ENCODE data around the gene NPAS3. TPM values are rescaled to one million over a fixed set of nuclear protein-coding genes. Genes with fewer than 3 reads are reported as not detected.

NPAS3 gene
- total RNA-seq, 4 donors from 2014 or later = 4.0 to 12.2 (median 5.6) TPM

DNA sequence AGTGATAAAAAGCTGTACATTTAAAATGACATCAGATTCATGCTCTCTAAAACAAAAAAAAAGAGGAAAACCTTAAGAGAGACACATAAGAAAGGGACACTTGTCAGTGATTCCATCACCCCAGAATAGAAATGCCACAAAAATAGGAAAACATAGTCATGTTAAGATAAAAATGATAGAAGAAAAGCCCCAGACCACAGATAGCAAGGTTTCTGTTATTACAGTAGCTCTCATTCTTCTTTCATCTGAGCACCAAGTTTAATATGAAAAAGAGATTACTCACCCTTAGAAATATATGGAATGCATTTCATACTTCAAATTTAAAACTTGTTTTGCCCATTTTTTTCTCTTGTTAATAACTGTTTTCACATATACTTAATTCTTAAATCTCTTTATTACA is 795.0 kb downstream of the NPAS3 start:
- Histone ChIP-seq H3K4me1 (no peaks in the 10 kb centered on the region), H3K4me3 (replicated peaks in 1 of 3) (no peak overlapping the region), H3K27me3 (no peaks in the 10 kb centered on the region), H3K27ac (no peak overlapping the region), H3K9me3 (no peaks in the 10 kb centered on the region), H3K36me3 (no peaks in the 10 kb centered on the region)
- DNase-seq = no peak
- TF ChIP-seq, protein P1, sequence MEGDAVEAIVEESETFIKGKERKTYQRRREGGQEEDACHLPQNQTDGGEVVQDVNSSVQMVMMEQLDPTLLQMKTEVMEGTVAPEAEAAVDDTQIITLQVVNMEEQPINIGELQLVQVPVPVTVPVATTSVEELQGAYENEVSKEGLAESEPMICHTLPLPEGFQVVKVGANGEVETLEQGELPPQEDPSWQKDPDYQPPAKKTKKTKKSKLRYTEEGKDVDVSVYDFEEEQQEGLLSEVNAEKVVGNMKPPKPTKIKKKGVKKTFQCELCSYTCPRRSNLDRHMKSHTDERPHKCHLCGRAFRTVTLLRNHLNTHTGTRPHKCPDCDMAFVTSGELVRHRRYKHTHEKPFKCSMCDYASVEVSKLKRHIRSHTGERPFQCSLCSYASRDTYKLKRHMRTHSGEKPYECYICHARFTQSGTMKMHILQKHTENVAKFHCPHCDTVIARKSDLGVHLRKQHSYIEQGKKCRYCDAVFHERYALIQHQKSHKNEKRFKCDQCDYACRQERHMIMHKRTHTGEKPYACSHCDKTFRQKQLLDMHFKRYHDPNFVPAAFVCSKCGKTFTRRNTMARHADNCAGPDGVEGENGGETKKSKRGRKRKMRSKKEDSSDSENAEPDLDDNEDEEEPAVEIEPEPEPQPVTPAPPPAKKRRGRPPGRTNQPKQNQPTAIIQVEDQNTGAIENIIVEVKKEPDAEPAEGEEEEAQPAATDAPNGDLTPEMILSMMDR (IDR thresholded peaks at IDR 0.05) = no peak
- TF ChIP-seq POLR2A (IDR thresholded peaks at IDR 0.05) = no peak
- intact Hi-C loops (cut with DNase I) = no loop called here

DNA sequence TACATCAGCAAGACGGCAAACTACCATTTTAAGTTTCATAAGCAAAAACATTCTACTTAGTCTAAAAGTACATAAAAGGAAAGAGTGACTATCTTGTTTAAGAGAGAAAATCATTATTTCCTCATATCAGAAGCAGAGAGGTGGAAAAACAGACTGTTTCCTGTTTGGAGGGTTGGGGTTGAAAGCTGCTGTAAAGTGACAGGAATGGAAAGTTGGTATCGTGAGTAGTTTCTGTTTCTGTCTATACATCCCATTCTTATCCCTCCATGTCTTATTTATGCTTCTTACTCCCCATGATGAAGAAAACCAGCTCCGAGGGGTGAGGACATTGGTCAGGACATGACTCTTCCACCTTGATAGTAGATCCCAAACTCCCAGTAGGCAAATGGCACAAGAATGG is 795.7 kb downstream of the NPAS3 start:
- WGBS, 2 donors = 75 to 83% methylated on average over 3 of the region's 3 CpGs
- TF ChIP-seq, protein P1 (IDR thresholded peaks at IDR 0.05) = no peak
- no peak for TF ChIP-seq POLR2A (IDR thresholded peaks at IDR 0.05)
- Histone ChIP-seq H3K9me3 (no peaks in the 10 kb centered on the region), H3K27ac (no peak overlapping the region), H3K4me1 (no peaks in the 10 kb centered on the region), H3K36me3 (no peaks in the 10 kb centered on the region), H3K4me3 (replicated peaks in 1 of 3) (no peak overlapping the region), H3K27me3 (no peaks in the 10 kb centered on the region)
- DNase-seq = no peak
- intact Hi-C loops (cut with DNase I) = no loop called here

DNA sequence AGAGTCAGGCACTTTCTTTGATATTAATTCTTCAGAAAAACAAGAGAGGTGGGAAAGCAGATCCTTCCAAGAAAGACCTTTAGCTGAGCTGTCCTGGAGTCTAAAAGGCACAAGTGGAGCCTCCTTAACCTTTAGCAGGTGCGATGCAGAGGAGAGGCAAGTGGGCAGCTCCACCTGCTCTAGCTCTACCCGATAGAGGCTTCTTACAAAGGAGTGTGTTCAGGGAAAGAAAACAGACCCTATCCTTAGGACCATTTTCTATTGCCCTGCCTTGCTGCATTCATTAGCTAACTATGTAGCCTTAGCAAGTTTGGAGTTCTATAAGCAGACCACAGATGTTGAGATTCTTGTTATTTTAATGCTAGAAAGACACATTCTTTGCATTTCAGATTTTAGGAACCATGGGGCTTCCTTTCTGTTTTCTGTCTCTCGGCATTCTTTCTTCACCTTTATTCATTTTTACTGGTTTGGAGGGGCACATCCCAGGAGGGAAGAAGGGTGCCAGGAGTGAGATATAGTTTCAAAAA is 797.7 kb downstream of the NPAS3 start:
- no peak overlapping the region for H3K4me3 ChIP-seq (replicated peaks in 1 of 3)
- no peak for DNase-seq
- H3K9me3 ChIP-seq = no peaks in the 10 kb centered on the region
- no peaks in the 10 kb centered on the region for H3K27me3 ChIP-seq
- TF ChIP-seq POLR2A (IDR thresholded peaks at IDR 0.05) = no peak
- TF ChIP-seq, protein P1 (IDR thresholded peaks at IDR 0.05) = no peak
- 76% methylated on average over 3 of the region's 3 CpGs for WGBS, 2 donors
- H3K4me1 ChIP-seq = no peaks in the 10 kb centered on the region
- intact Hi-C loops (cut with DNase I) = no loop called here
- H3K36me3 ChIP-seq = no peaks in the 10 kb centered on the region
- H3K27ac ChIP-seq = no peak overlapping the region

DNA sequence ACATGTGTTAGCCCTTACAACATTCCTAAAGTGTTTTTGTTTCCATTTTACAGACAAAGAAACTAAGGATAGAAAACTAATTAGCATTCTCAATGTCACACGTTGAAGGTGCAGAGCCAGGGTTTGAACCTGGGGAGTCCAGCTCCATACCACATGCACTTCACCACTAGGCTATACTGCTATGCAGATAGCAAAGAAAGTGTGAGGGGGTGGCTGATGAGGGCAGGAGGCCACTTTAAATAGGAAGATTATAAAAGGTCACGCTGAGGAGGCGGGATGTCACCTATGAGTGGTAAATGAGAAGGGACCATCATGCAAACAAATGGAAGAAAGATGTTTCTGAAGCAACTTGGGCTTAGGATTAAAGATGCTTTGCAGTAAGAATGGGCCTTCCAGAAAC is 798.3 kb downstream of the NPAS3 start:
- no peak for DNase-seq
- WGBS, 2 donors = 95 to 98% methylated on average over 3 of the region's 3 CpGs
- H3K27ac ChIP-seq = no peak overlapping the region
- H3K9me3 ChIP-seq = no peaks in the 10 kb centered on the region
- no peak overlapping the region for H3K4me3 ChIP-seq (replicated peaks in 1 of 3)
- TF ChIP-seq, protein P1 (IDR thresholded peaks at IDR 0.05) = no peak
- TF ChIP-seq POLR2A (IDR thresholded peaks at IDR 0.05) = no peak
- no peaks in the 10 kb centered on the region for H3K4me1 ChIP-seq
- no peaks in the 10 kb centered on the region for H3K27me3 ChIP-seq
- intact Hi-C loops (cut with DNase I) = no loop called here
- no peaks in the 10 kb centered on the region for H3K36me3 ChIP-seq

DNA sequence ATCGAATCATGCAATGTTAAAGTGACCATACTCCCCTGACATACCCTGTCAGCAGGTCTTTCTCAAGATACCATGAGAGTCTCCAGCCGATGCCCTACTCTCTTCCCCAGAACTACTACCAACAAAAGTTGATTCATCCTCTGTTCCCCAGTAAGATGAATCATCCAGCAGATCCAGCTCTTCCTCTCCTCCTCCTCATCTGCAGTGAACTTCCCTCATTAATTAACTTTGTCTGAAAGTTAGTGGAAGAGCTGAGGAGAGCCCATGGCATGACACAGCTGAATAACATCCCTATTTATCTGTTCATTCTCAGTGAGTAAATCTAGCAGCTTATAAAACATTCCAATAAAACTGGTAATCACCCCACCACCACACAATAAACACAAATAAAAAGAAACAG is 798.8 kb downstream of the NPAS3 start:
- Histone ChIP-seq H3K9me3 (no peaks in the 10 kb centered on the region), H3K27me3 (no peaks in the 10 kb centered on the region), H3K4me1 (no peaks in the 10 kb centered on the region), H3K4me3 (replicated peaks in 1 of 3) (no peak overlapping the region), H3K27ac (no peak overlapping the region), H3K36me3 (no peaks in the 10 kb centered on the region)
- TF ChIP-seq, protein P1 (IDR thresholded peaks at IDR 0.05) = no peak
- 96 to 98% methylated on average over 2 of the region's 2 CpGs for WGBS, 2 donors
- intact Hi-C loops (cut with DNase I) = no loop called here
- no peak for DNase-seq
